CD4-positive, alpha-beta T cell treated with Interleukin-2 at 100 ng/mL for 4 hours (primary cell): ENCODE results near the gene CDCP1.
"Not testable (repeated sequence)": the region's sequence is repeated elsewhere in the genome, so short reads cannot be mapped to it uniquely, and the experiment has no call there.

Experiments
- DNase-seq: peaks from one replicate; pipeline ENCODE4 v3.0.0-alpha.2; 2020; ENCODE audit warnings: low spot score

CDCP1 gene

GRCh38 chr3:45055411-45056143, 90.6 kb downstream of the CDCP1 start:
- DNase-seq, result no peak

- no peak for DNase-seq
These were observed 91.2 kb downstream of the CDCP1 start for GRCh38 chr3:45055032-45055410.

GRCh38 chr3:45054196-45054857, 91.9 kb downstream of the CDCP1 start:
- no peak for DNase-seq

DNA sequence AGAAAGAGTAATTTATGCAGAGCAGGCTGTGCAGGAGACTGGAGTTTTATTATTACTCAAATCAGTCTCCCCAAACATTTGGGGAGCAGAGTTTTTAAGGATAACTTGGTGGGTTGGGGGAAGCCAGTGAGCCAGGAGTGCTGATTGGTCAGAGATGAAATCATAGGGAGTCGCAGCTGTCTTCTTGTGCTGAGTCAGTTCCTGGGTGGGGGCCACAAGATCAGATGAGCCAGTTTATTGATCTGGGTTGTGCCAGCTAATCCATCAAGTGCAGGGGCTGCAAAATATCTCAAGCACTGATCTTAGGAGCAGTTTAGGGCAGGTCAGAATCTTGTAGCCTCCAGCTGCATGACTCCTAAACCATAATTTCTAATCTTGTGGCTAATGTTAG, 92.4 kb downstream of the CDCP1 start:
- not testable (repeated sequence) for DNase-seq

DNA sequence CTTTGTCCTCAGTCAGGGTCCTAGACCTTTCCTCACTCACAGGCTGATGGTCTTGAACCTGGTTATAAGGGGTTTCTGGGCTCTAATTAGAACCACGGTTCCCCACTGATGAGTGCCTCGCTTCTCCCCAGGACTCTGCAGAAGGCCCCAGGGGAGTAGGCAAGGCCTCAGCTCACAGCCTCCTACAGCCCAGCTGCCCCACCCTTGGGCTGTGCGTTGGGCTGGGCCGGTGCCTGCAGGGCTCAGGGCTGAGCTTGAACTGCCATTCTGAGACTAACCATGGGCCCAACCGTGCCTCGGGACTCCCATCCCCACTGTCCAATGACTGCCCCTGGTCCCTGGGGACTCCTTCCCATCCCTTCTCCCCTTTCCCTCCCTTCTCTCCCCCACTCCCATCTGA, 94.5 kb downstream of the CDCP1 start:
- no peak for DNase-seq

GRCh38 chr3:45049807-45050206, 96.4 kb downstream of the CDCP1 start:
- no peak for DNase-seq

GRCh38 chr3:45048244-45048643, 97.9 kb downstream of the CDCP1 start:
- no peak for DNase-seq

DNA sequence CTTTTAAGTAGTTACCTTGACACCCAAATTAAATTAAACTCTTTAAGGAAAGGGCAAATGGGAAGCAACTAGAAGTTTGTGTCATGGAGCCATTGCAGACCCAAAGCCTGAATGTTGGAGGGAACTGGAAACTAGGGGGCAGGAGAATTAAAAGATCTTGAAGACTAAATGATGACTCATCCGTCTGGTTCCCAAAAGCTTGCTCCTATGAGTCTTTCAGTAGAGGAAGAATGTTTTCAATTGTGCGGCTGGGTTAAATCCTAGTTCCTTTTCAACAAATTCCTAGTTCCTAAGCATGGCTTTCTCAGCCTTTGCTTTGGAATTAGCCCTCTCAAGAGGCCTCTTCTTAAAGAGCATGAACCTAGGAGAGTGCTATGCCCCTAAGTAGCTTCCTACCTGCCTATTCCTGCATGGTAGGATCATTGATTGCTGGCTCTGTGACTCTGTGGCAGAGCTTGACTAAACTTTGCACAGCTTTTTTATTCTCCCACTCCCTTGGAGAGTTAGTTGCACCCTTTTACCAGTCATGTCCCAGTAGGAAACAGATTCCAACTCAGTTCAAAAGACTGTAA, 102.4 kb downstream of the CDCP1 start:
- DNase-seq, result no peak

GRCh38 chr3:45042162-45042561, 104.0 kb downstream of the CDCP1 start:
- no peak for DNase-seq

DNA sequence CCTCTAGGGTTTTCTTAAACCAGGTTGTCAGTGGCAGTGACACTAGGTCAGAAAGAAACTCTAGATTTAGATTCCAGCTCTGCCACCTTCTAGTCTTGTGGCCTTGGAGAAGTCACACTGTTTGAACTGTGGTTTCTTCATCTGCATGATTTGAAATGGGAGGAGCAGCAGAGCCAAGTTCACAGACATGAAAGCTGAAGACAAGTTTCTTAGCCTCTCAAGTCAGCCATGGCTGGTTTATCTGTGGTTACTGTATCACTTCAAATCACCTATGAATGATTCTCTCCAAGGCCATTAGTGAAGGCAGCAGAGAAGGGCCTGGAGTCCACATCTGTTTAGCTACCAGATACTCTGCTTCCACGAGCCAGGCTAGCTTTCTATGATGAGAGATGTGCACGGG, 104.5 kb downstream of the CDCP1 start:
- no peak for DNase-seq

GRCh38 chr3:45037720-45038455, 108.3 kb downstream of the CDCP1 start:
- DNase-seq, result peak; percentile 95

- no peak for DNase-seq
These were observed 110.5 kb downstream of the CDCP1 start for GRCh38 chr3:45035441-45036301.

- no peak for DNase-seq
These were observed 111.4 kb downstream of the CDCP1 start for GRCh38 chr3:45034612-45035252.

GRCh38 chr3:45033791-45034190, 112.4 kb downstream of the CDCP1 start:
- no peak for DNase-seq
